Prostate gland (tissue), 2 donors: ENCODE measurements around the gene CDH1.

Source experiments
- CTCF ChIP-seq, 4 experiments: fragments of 200-600 bp in 2 of 4; fragments of 450-650 bp in 2 of 4; sonication (generic) in 2 of 4; IDR thresholded peaks; 1 replicate in 3 of 4; 2 replicates in 1 of 4; pipeline ENCODE4 v1.5.1; 2016 to 2019; ENCODE audit warnings: antibody characterized with exemption in 4 of 4, mild to moderate bottlenecking in 2 of 4, moderate library complexity in 2 of 4
- POLR2A ChIP-seq: fragments of 450-650 bp; IDR thresholded peaks from one replicate; pipeline ENCODE4 v1.6.1; 2016; ENCODE audit warnings: antibody characterized with exemption, mild to moderate bottlenecking
- POLR2AphosphoS5 ChIP-seq: sonication (generic); formaldehyde crosslinking; IDR thresholded peaks from one replicate; pipeline ENCODE4 v1.6.1; 2017; ENCODE audit warnings: antibody characterized with exemption

- no peak for TF ChIP-seq CTCF (IDR thresholded peaks at IDR 0.05)
- no peak for TF ChIP-seq POLR2AphosphoS5
- TF ChIP-seq POLR2A = no peak
Observed at GRCh38 chr16:68732741-68733399, 4.2 kb upstream of the CDH1 start.
